HG03342 (cell line): ENCODE data around the gene RNF10.
"Not testable (repeated sequence)": the region's sequence is repeated elsewhere in the genome, so short reads cannot be mapped to it uniquely, and the experiment has no call there.

Experiments used
- ATAC-seq: cut with Tn5 transposase; IDR thresholded peaks from one replicate; pipeline ENCODE4 v1.9.1; 2021; ENCODE audit warnings: mild to moderate bottlenecking, moderate library complexity; ENCODE audit not compliant: unreplicated experiment

RNF10 gene

GRCh38 chr12:120534203-120534702 is at the start of gene RNF10:
RNF10 (plus strand) TSS chr12:120534356; CDS start chr12:120534812, 456 bp downstream.
- peak; percentile 67 for ATAC-seq

- ATAC-seq: no peak
Measured at GRCh38 chr12:120485961-120486881, 47.9 kb upstream of the RNF10 start.

GRCh38 chr12:120487552-120487951 is 46.6 kb upstream of the RNF10 start:
- not testable (repeated sequence) for ATAC-seq

- ATAC-seq: no peak
Measured at GRCh38 chr12:120488057-120488640, 46.0 kb upstream of the RNF10 start.

- no peak for ATAC-seq
Measured at GRCh38 chr12:120489018-120489417, 45.1 kb upstream of the RNF10 start.

GRCh38 chr12:120490325-120490724 is 43.8 kb upstream of the RNF10 start:
- ATAC-seq: no peak

- no peak for ATAC-seq
Measured at GRCh38 chr12:120490833-120491512, 43.2 kb upstream of the RNF10 start.

- peak; percentile 14 for ATAC-seq
Measured at GRCh38 chr12:120495186-120495730, 38.9 kb upstream of the RNF10 start.

- ATAC-seq: peak; percentile 92
Measured at GRCh38 chr12:120495731-120496412, 38.3 kb upstream of the RNF10 start, which contains the start of gene DYNLL1. DYNLL1 (plus strand) TSS chr12:120496113; CDS start chr12:120496422, 309 bp downstream.

GRCh38 chr12:120496413-120497340 is 37.5 kb upstream of the RNF10 start:
- no peak for ATAC-seq

- no peak for ATAC-seq
Measured at GRCh38 chr12:120497524-120498150, 36.5 kb upstream of the RNF10 start.

- no peak for ATAC-seq
Measured at GRCh38 chr12:120498870-120499515, 35.2 kb upstream of the RNF10 start.

GRCh38 chr12:120500581-120500980 is 33.6 kb upstream of the RNF10 start:
- no peak for ATAC-seq

GRCh38 chr12:120504587-120504986 is 29.6 kb upstream of the RNF10 start:
- ATAC-seq: no peak

- ATAC-seq: no peak
Measured at GRCh38 chr12:120508537-120508936, 25.6 kb upstream of the RNF10 start.

- no peak for ATAC-seq
Measured at GRCh38 chr12:120514002-120514401, 20.2 kb upstream of the RNF10 start.

GRCh38 chr12:120515496-120515895 is 18.7 kb upstream of the RNF10 start:
- no peak for ATAC-seq

GRCh38 chr12:120519324-120519723 is 14.8 kb upstream of the RNF10 start:
- not testable (repeated sequence) for ATAC-seq
